Ectodermal cell (in vitro differentiated cells): ENCODE measurements around the gene KCNJ4.

Experiments used
- H3K27ac ChIP-seq: 2 replicates; pipeline ENCODE4 v1.7.0; 2013; ENCODE audit warnings: mild to moderate bottlenecking, low read depth, low read length; ENCODE audit not compliant: insufficient read depth, poor library complexity, severe bottlenecking
- H3K27me3 ChIP-seq: 2 replicates; pipeline ENCODE4 v1.7.0; 2013; ENCODE audit warnings: mild to moderate bottlenecking, low read length; ENCODE audit not compliant: insufficient read depth, control insufficient read depth, poor library complexity, severe bottlenecking
- H3K36me3 ChIP-seq: one replicate; pipeline ENCODE4 v1.7.0; 2013; ENCODE audit warnings: low read length; ENCODE audit not compliant: control insufficient read depth, insufficient read depth
- H3K4me1 ChIP-seq: one replicate; pipeline ENCODE4 v1.7.0; 2013; ENCODE audit warnings: low read length; ENCODE audit not compliant: control insufficient read depth, insufficient read depth
- H3K4me3 ChIP-seq: 2 replicates; pipeline ENCODE4 v1.7.0; 2013; ENCODE audit warnings: low read depth, low read length, control low read depth; ENCODE audit not compliant: insufficient read depth
- H3K9me3 ChIP-seq: 2 replicates; pipeline ENCODE4 v1.7.0; 2013; ENCODE audit warnings: mild to moderate bottlenecking, low read length, moderate library complexity; ENCODE audit not compliant: control insufficient read depth
- WGBS, 2 experiments: methylation state at CpG; one replicate each; pipeline ENCODE4 v1.1.7; 2013; ENCODE audit warnings: missing lambda C conversion rate in 2 of 2; 5-methylcytosine and 5-hydroxymethylcytosine counted together

KCNJ4 gene

GRCh38 chr22:38452373-38453065 is 2.5 kb downstream of the KCNJ4 start:
- Histone ChIP-seq H3K27ac (no peak overlapping the region), H3K36me3 (no peaks in the 10 kb centered on the region), H3K4me1 (peaks cover 21% of the 10 kb centered on the region), H3K4me3 (no peak overlapping the region), H3K9me3 (no peaks in the 10 kb centered on the region), H3K27me3 (peaks cover 62% of the 10 kb centered on the region)
- WGBS, 2 experiments: 59 to 60% methylated on average over 25 of the region's 25 CpGs

- peaks cover 57% of the 10 kb centered on the region for H3K27me3 ChIP-seq
Observed at GRCh38 chr22:38451864-38452263, 3.1 kb downstream of the KCNJ4 start.

GRCh38 chr22:38451404-38451803 is 3.6 kb downstream of the KCNJ4 start:
- WGBS, 2 experiments: 84 to 87% methylated on average over 2 of the region's 2 CpGs

More at GRCh38 chr22:38451864-38452263, 3.1 kb downstream of the KCNJ4 start:
- Histone ChIP-seq H3K4me3 (no peak overlapping the region), H3K36me3 (no peaks in the 10 kb centered on the region), H3K27ac (no peak overlapping the region), H3K4me1 (peaks cover 21% of the 10 kb centered on the region), H3K9me3 (no peaks in the 10 kb centered on the region)
- 88% methylated on average over 4 of the region's 4 CpGs for WGBS, 2 experiments

GRCh38 chr22:38450234-38450797 is 4.7 kb downstream of the KCNJ4 start:
- Histone ChIP-seq H3K4me3 (no peak overlapping the region), H3K9me3 (no peaks in the 10 kb centered on the region), H3K4me1 (peaks cover 21% of the 10 kb centered on the region), H3K36me3 (no peaks in the 10 kb centered on the region), H3K27me3 (peaks cover 43% of the 10 kb centered on the region), H3K27ac (no peak overlapping the region)
- WGBS, 2 experiments: 72 to 74% methylated on average over 11 of the region's 11 CpGs

More at GRCh38 chr22:38451404-38451803, 3.6 kb downstream of the KCNJ4 start:
- Histone ChIP-seq H3K4me1 (peaks cover 21% of the 10 kb centered on the region), H3K27ac (no peak overlapping the region), H3K9me3 (no peaks in the 10 kb centered on the region), H3K27me3 (peaks cover 54% of the 10 kb centered on the region), H3K36me3 (no peaks in the 10 kb centered on the region), H3K4me3 (no peak overlapping the region)

GRCh38 chr22:38449776-38450175 is 5.2 kb downstream of the KCNJ4 start:
- Histone ChIP-seq H3K4me3 (no peak overlapping the region), H3K27ac (no peak overlapping the region), H3K4me1 (peaks cover 21% of the 10 kb centered on the region), H3K36me3 (no peaks in the 10 kb centered on the region), H3K9me3 (no peaks in the 10 kb centered on the region), H3K27me3 (peaks cover 38% of the 10 kb centered on the region)
- WGBS, 2 experiments: 87 to 94% methylated on average over 17 to 18 of the region's 18 CpGs

- Histone ChIP-seq H3K27me3 (peaks cover 32% of the 10 kb centered on the region), H3K4me1 (peaks cover 15% of the 10 kb centered on the region), H3K27ac (no peak overlapping the region), H3K36me3 (no peaks in the 10 kb centered on the region), H3K4me3 (no peak overlapping the region), H3K9me3 (no peaks in the 10 kb centered on the region)
- 91% methylated on average over 14 of the region's 14 CpGs for WGBS, 2 experiments
Observed at GRCh38 chr22:38448945-38449745, 5.9 kb downstream of the KCNJ4 start.

- no peaks in the 10 kb centered on the region for H3K4me1 ChIP-seq
- no peak overlapping the region for H3K4me3 ChIP-seq
- H3K27me3 ChIP-seq: peaks cover 7% of the 10 kb centered on the region
- no peaks in the 10 kb centered on the region for H3K9me3 ChIP-seq
- WGBS, 2 experiments: 84 to 85% methylated on average over 9 of the region's 9 CpGs
- no peaks in the 10 kb centered on the region for H3K36me3 ChIP-seq
- no peak overlapping the region for H3K27ac ChIP-seq
Observed at GRCh38 chr22:38446018-38446601, 8.9 kb downstream of the KCNJ4 start.

- Histone ChIP-seq H3K27ac (no peak overlapping the region), H3K36me3 (no peaks in the 10 kb centered on the region), H3K4me3 (no peak overlapping the region), H3K27me3 (peaks cover 2% of the 10 kb centered on the region), H3K9me3 (no peaks in the 10 kb centered on the region), H3K4me1 (no peaks in the 10 kb centered on the region)
- 96% methylated on average over 10 of the region's 10 CpGs for WGBS, 2 experiments
Observed at GRCh38 chr22:38444783-38445182, 10.2 kb downstream of the KCNJ4 start.

GRCh38 chr22:38443628-38444521 is 11.1 kb downstream of the KCNJ4 start:
- Histone ChIP-seq H3K27me3 (no peaks in the 10 kb centered on the region), H3K4me3 (no peak overlapping the region), H3K36me3 (no peaks in the 10 kb centered on the region), H3K9me3 (no peaks in the 10 kb centered on the region), H3K27ac (no peak overlapping the region), H3K4me1 (no peaks in the 10 kb centered on the region)
- WGBS, 2 experiments: 84 to 85% methylated on average over 21 of the region's 21 CpGs
